Measurements from ENCODE around the gene DYNC2I2.

DNA sequence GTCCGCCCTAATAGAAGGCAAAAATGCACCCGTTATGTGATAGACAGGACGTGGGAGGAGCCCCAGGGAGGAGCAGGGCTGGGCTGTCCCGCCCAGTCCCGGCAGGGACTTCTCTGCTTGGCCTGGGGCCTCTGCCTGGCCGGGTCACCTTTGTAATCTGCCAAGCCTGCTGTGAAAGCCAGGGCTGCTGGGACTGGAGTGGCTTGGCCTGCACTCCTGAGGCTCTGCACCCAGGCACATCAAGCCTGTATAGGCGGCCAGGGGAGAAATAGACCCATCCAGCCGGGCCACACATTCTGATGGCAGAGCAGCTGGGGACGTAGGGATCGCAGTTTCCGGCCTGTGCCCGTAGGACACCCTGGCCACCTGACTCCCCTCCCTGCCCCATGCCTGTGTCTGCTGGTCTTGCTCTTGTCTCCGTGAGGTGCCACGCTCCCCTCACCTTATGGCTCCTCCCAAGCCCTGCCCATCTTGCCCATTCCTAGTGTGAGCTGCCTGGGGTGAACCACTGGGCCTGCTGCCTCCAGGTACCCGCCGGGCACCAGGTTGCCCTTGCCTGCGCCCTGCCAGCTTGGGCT lies 28.1 kb downstream of the DYNC2I2 start:
- no peak for TF ChIP-seq CTCF (IDR thresholded peaks at IDR 0.05)
- no peak for TF ChIP-seq NRF1 (IDR thresholded peaks at IDR 0.05; ENCODE audit: low read depth, low read length)
- TF ChIP-seq EZH2phosphoT487 (IDR thresholded peaks at IDR 0.05; ENCODE audit: borderline replicate concordance, low read depth) = no peak
- TF ChIP-seq GATA2 (CRISPR knock-in tag; IDR thresholded peaks at IDR 0.05) = no peak
- no peak for TF ChIP-seq MEF2A (IDR thresholded peaks at IDR 0.05; ENCODE audit: borderline replicate concordance, low read depth)
- TF ChIP-seq FOSL2 (IDR thresholded peaks at IDR 0.05; ENCODE audit: borderline replicate concordance, low read depth) = no peak
- TF ChIP-seq IRF3 (IDR thresholded peaks at IDR 0.05; ENCODE audit: low read depth, low read length) = no peak
- no peak for TF ChIP-seq RFX5 (IDR thresholded peaks at IDR 0.05; ENCODE audit: low read length)
- no peak for TF ChIP-seq JUND (IDR thresholded peaks at IDR 0.05)
- no peak for TF ChIP-seq EP300 (IDR thresholded peaks at IDR 0.05; ENCODE audit: borderline replicate concordance in 1 of 2, low read depth in 1 of 2, low read length in 1 of 2)

All from SK-N-SH (cell line).